IMR-90 (cell line): Measurements from ENCODE around the gene ANKRD13D. TPM values are rescaled to one million over a fixed set of nuclear protein-coding genes. Genes with fewer than 3 reads are reported as not detected.
A peak's percentile ranks its signal among the peaks of the same experiment; 100 is the strongest.

Source experiments
- ATAC-seq: fragments of 200-7000 bp; cut with Tn5 transposase; 2 replicates; pipeline ENCODE4 v1.9.1; 2020; ENCODE audit warnings: low read depth, mild to moderate bottlenecking, moderate library complexity
- BruUV-seq: library from RNA; stranded (reverse); fragments of 400-500 nt; replicated peaks from 2 replicates; lab custom pipeline; 2021; lab: Mats Ljungman, UMichigan
- CTCF ChIA-PET: fragments of 300-600 bp; formaldehyde crosslinking; extraction: SDS; loops from one replicate; lab custom pipeline; 2021; ENCODE audit warnings: antibody characterized with exemption; lab: Yijun Ruan, JAX
- POLR2A ChIA-PET: fragments of 300-600 bp; sonication (Branson Sonifier 250); formaldehyde crosslinking; loops from one replicate; lab custom pipeline; 2022; ENCODE audit warnings: antibody characterized with exemption; ENCODE audit not compliant: unreplicated experiment; lab: Charles Lee
- DNase-seq: peaks from one replicate; pipeline ENCODE4 v3.0.0; 2013
- H2AFZ ChIP-seq: replicated peaks from 2 replicates; pipeline ENCODE3; 2013; ENCODE audit warnings: low read length, mild to moderate bottlenecking; ENCODE audit not compliant: poor library complexity
- H2AK5ac ChIP-seq: 2 replicates; pipeline ENCODE4 v1.6.1; 2013; ENCODE audit warnings: low read depth, low read length, inconsistent platforms
- H2AK9ac ChIP-seq: replicated peaks from 2 replicates; pipeline ENCODE3; 2013; ENCODE audit warnings: mild to moderate bottlenecking, low read depth, low read length, moderate library complexity; ENCODE audit not compliant: poor library complexity
- H2BK120ac ChIP-seq: 2 replicates; pipeline ENCODE4 v1.6.1; 2013; ENCODE audit warnings: low read depth, low read length, inconsistent platforms
- H2BK15ac ChIP-seq: 3 replicates; pipeline ENCODE4 v1.6.1; 2013; ENCODE audit warnings: low read depth, low read length, inconsistent platforms
- H2BK20ac ChIP-seq: 2 replicates; pipeline ENCODE4 v1.6.1; 2013; ENCODE audit warnings: low read depth, mild to moderate bottlenecking, inconsistent platforms, low read length, moderate library complexity
- H2BK5ac ChIP-seq: 2 replicates; pipeline ENCODE4 v1.6.1; 2013; ENCODE audit warnings: mild to moderate bottlenecking, low read depth, low read length, inconsistent platforms; ENCODE audit not compliant: poor library complexity, severe bottlenecking
- H3K14ac ChIP-seq: replicated peaks from 2 replicates; pipeline ENCODE4 v1.6.1; 2013; ENCODE audit warnings: low read depth, low read length, inconsistent platforms
- H3K18ac ChIP-seq: 2 replicates; pipeline ENCODE4 v1.6.1; 2013; ENCODE audit warnings: low read depth, low read length, control low read depth
- H3K23ac ChIP-seq: 2 replicates; pipeline ENCODE4 v1.6.1; 2013; ENCODE audit warnings: low read depth, low read length, inconsistent platforms
- H3K27ac ChIP-seq: 2 replicates; pipeline ENCODE4 v1.5.1; 2013; ENCODE audit warnings: mild to moderate bottlenecking, control low read depth, low read length; ENCODE audit not compliant: insufficient read depth
- H3K27me3 ChIP-seq: 2 replicates; pipeline ENCODE4 v1.6.1; 2013; ENCODE audit warnings: low read length; ENCODE audit not compliant: control insufficient read depth, insufficient read depth
- H3K36me3 ChIP-seq: 2 replicates; pipeline ENCODE4 v1.6.1; 2013; ENCODE audit warnings: low read length, mixed read lengths; ENCODE audit not compliant: control insufficient read depth, insufficient read depth
- H3K4ac ChIP-seq: 2 replicates; pipeline ENCODE4 v1.6.1; 2013; ENCODE audit warnings: low read depth, low read length, inconsistent platforms
- H3K4me1 ChIP-seq: 2 replicates; pipeline ENCODE4 v1.6.1; 2013; ENCODE audit warnings: low read length, mixed read lengths; ENCODE audit not compliant: control insufficient read depth, insufficient read depth
- H3K4me2 ChIP-seq: 2 replicates; pipeline ENCODE4 v1.6.1; 2013; ENCODE audit warnings: low read depth, mild to moderate bottlenecking, control low read depth, low read length, moderate library complexity
- H3K4me3 ChIP-seq: 2 replicates; pipeline ENCODE4 v1.5.1; 2013; ENCODE audit warnings: low read depth, mild to moderate bottlenecking, control low read depth, low read length, moderate library complexity; ENCODE audit not compliant: insufficient read depth
- H3K56ac ChIP-seq: 2 replicates; pipeline ENCODE4 v1.6.1; 2013; ENCODE audit warnings: low read length, inconsistent platforms; ENCODE audit not compliant: insufficient read depth; ENCODE audit errors: extremely low read depth
- H3K79me1 ChIP-seq, 2 experiments: 2 replicates each; pipeline ENCODE4 v1.6.1; 2013; ENCODE audit warnings: low read length in 2 of 2, inconsistent platforms in 1 of 2, low read depth in 1 of 2
- H3K9ac ChIP-seq: 2 replicates; pipeline ENCODE4 v1.6.1; 2013; ENCODE audit warnings: low read depth, low read length, control low read depth
- H3K9me1 ChIP-seq: 2 replicates; pipeline ENCODE4 v1.6.1; 2013; ENCODE audit warnings: low read length, inconsistent platforms; ENCODE audit not compliant: insufficient read depth
- H3K9me3 ChIP-seq: 2 replicates; pipeline ENCODE4 v1.6.1; 2013; ENCODE audit warnings: low read length; ENCODE audit not compliant: control insufficient read depth, insufficient read depth
- H4K20me1 ChIP-seq: 2 replicates; pipeline ENCODE4 v1.6.1; 2013; ENCODE audit warnings: low read length, inconsistent platforms; ENCODE audit not compliant: insufficient read depth
- H4K5ac ChIP-seq: 2 replicates; pipeline ENCODE4 v1.6.1; 2013; ENCODE audit warnings: mild to moderate bottlenecking, low read depth, low read length, control low read depth
- H4K8ac ChIP-seq, 2 experiments: 2 replicates each; pipeline ENCODE4 v1.6.1; 2013; ENCODE audit warnings: low read depth in 2 of 2, low read length in 2 of 2, control low read depth in 1 of 2, inconsistent platforms in 1 of 2
- H4K91ac ChIP-seq: 2 replicates; pipeline ENCODE4 v1.6.1; 2013; ENCODE audit warnings: low read depth, low read length, inconsistent platforms; ENCODE audit not compliant: insufficient read depth
- BHLHE40 ChIP-seq: fragments of 150-350 bp; IDR thresholded peaks from 2 replicates; pipeline ENCODE4 v1.6.1; 2016; ENCODE audit warnings: mild to moderate bottlenecking, low read depth, low read length
- CEBPB ChIP-seq: IDR thresholded peaks from 2 replicates; pipeline ENCODE4 v1.6.1; 2012; ENCODE audit warnings: low read depth, low read length, improper control_type of control experiment
- CHD1 ChIP-seq: IDR thresholded peaks from 2 replicates; pipeline ENCODE4 v1.6.1; 2012; ENCODE audit warnings: low read depth, low read length, improper control_type of control experiment
- FOS ChIP-seq: fragments of 150-350 bp; IDR thresholded peaks from 2 replicates; pipeline ENCODE4 v1.6.1; 2016; ENCODE audit warnings: low read depth, low read length
- MAFK ChIP-seq: IDR thresholded peaks from 2 replicates; pipeline ENCODE4 v1.6.1; 2012; ENCODE audit warnings: low read depth, low read length, improper control_type of control experiment
- MAZ ChIP-seq: IDR thresholded peaks from 2 replicates; pipeline ENCODE4 v1.6.1; 2012; ENCODE audit warnings: low read depth, mild to moderate bottlenecking, low read length, improper control_type of control experiment, moderate library complexity, borderline replicate concordance
- RAD21 ChIP-seq: IDR thresholded peaks from 2 replicates; pipeline ENCODE4 v1.6.1; 2012; ENCODE audit warnings: low read length, improper control_type of control experiment
- WGBS, 2 experiments: methylation state at CpG; one replicate each; pipeline versions ENCODE4 v1.1.5 to v1.1.7; 2013; ENCODE audit warnings: missing lambda C conversion rate in 2 of 2; ENCODE audit not compliant: insufficient read length in 1 of 2; ENCODE audit errors: extremely low coverage in 2 of 2; 5-methylcytosine and 5-hydroxymethylcytosine counted together
- dilution Hi-C: fragments of 300-500 bp; cut with HindIII; formaldehyde crosslinking; loops from one replicate; pipeline ENCODE4 v1.14.3; 2018; ENCODE audit warnings: low sequenced_read_pairs; ENCODE audit not compliant: unreplicated experiment
- in situ Hi-C: fragments of 300-500 bp; cut with MboI; formaldehyde crosslinking; loops from 3 replicates; pipeline ENCODE4 v1.14.3; 2019; ENCODE audit warnings: low sequenced_read_pairs, inconsistent platforms, mixed read lengths
- intact Hi-C: fragments of 100-400 bp; cut with micrococcal nuclease; formaldehyde crosslinking; loops from 2 replicates; pipeline ENCODE4 v1.10.0; 2022
- polyA plus RNA-seq, 3 experiments: library from polyadenylated mRNA; depleted of rRNA; stranded (reverse); fragments of >200 nt; gene quantifications; 2 replicates each; pipeline ENCODE4 v1.2.3, GENCODE V29; 2012; ENCODE audit warnings: low replicate concordance in 1 of 3
- total RNA-seq: library from RNA; depleted of rRNA; stranded (reverse); fragments of >200 nt; gene quantifications from 2 replicates; pipeline ENCODE4 v1.2.3, GENCODE V29; 2012
- TF ChIP-seq, protein P1 (sequence below): fragments of 150-350 bp; IDR thresholded peaks from 2 replicates; pipeline ENCODE4 v1.6.1; 2016; ENCODE audit warnings: low read depth, mild to moderate bottlenecking, low read length, moderate library complexity, borderline replicate concordance
- TF ChIP-seq, protein P2 (sequence below): fragments of 150-350 bp; IDR thresholded peaks from 2 replicates; pipeline ENCODE4 v1.6.1; 2017; ENCODE audit warnings: mild to moderate bottlenecking, antibody characterized with exemption, low read length, low read depth

Gene ANKRD13D
- total and polyA plus RNA-seq, 2 of the 4 experiments (the other 2 are of a cell fraction) = 7.3 to 38.4 TPM

DNA sequence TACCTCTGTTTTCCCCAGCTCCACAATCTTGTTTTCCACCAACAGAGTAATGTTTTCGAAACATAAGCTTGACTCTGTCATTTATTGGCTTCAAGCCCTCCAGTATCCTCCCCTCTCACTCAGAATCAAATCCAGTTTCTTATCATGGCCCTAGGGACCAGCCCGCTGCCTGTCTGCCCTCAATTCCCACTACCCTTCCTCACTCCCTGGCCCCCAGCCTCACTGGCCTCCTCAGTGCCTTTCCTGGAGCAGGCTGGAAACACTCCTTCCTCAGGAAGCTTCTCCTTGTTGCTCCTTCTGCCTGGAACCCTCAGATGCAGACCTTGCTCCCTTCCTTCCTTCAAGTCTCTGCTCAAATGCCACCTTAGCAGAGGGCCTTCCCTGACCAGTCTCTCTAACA, 60.4 kb downstream of the ANKRD13D start:
- POLR2A ChIA-PET = interaction anchor here (0.5 to 0.8 kb wide), 5 partner anchors 11 to 345 kb away, joined by 4 to 20 read pairs (median 7); partner anchors contain the start of gene CLCF1
- in situ Hi-C loops (no loop called here), dilution Hi-C loops (no loop called here), intact Hi-C loops (no loop called here)
- no peak overlapping the region for H2BK5ac ChIP-seq
- no peak for ATAC-seq
- no peak overlapping the region for H3K9ac ChIP-seq
- peaks cover 6% of the 10 kb centered on the region for H3K9me1 ChIP-seq
- peaks cover 0 to 21% of the 10 kb centered on the region in 2 experiments; a peak in 2 of 4 replicates for H3K79me1 ChIP-seq
- peaks cover 6% of the 10 kb centered on the region for H4K20me1 ChIP-seq
- no peak overlapping the region for H3K27ac ChIP-seq
- H2AK9ac ChIP-seq = no peak overlapping the region
- H3K4ac ChIP-seq = no peak overlapping the region
- no peaks in the 10 kb centered on the region for H3K9me3 ChIP-seq
- H3K23ac ChIP-seq = no peak overlapping the region
- H2AFZ ChIP-seq = no peak overlapping the region
- BruUV-seq = no TSS peak
- no peak overlapping the region for H3K56ac ChIP-seq
- no peak overlapping the region for H2BK15ac ChIP-seq
- no peak overlapping the region for H4K91ac ChIP-seq
- H3K18ac ChIP-seq = no peak overlapping the region
- no peak overlapping the region for H3K4me2 ChIP-seq
- TF ChIP-seq, protein P1, sequence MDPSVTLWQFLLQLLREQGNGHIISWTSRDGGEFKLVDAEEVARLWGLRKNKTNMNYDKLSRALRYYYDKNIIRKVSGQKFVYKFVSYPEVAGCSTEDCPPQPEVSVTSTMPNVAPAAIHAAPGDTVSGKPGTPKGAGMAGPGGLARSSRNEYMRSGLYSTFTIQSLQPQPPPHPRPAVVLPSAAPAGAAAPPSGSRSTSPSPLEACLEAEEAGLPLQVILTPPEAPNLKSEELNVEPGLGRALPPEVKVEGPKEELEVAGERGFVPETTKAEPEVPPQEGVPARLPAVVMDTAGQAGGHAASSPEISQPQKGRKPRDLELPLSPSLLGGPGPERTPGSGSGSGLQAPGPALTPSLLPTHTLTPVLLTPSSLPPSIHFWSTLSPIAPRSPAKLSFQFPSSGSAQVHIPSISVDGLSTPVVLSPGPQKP = no peak
- TF ChIP-seq MAZ (no peak), CEBPB (no peak), BHLHE40 (no peak), CHD1 (no peak), MAFK (no peak), FOS (no peak), RAD21 (no peak)
- TF ChIP-seq, protein P2, sequence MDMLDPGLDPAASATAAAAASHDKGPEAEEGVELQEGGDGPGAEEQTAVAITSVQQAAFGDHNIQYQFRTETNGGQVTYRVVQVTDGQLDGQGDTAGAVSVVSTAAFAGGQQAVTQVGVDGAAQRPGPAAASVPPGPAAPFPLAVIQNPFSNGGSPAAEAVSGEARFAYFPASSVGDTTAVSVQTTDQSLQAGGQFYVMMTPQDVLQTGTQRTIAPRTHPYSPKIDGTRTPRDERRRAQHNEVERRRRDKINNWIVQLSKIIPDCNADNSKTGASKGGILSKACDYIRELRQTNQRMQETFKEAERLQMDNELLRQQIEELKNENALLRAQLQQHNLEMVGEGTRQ = no peak
- no peak overlapping the region for H3K4me3 ChIP-seq
- H3K36me3 ChIP-seq = peaks cover 3% of the 10 kb centered on the region; the same call in 1 of the 2 replicates
- no peak overlapping the region for H4K5ac ChIP-seq
- WGBS, 2 experiments = 100% methylated on average over 1 of the region's 2 CpGs; no CpG with 5 or more reads in 1 of the 2 experiments
- no peak overlapping the region for H2BK120ac ChIP-seq
- CTCF ChIA-PET = interaction anchor here (0.6 to 10.1 kb wide), 2 partner anchors 24 to 30 kb away, joined by 3 to 128 read pairs; partner anchors contain the start of gene CLCF1
- H3K14ac ChIP-seq = no peak overlapping the region
- H2AK5ac ChIP-seq = 0 out of 2 replicates have a peak overlapping the region, but pooled peaks have one; percentile 17
- no peak for DNase-seq
- no peak overlapping the region for H2BK20ac ChIP-seq
- H3K27me3 ChIP-seq = no peaks in the 10 kb centered on the region
- no peak overlapping the region for H4K8ac ChIP-seq
- peaks cover 14% of the 10 kb centered on the region for H3K4me1 ChIP-seq
